GF-D8 (cell line): ENCODE measurements around the gene CEP164.

Source experiments
- DNase-seq: peaks from one replicate; lab custom pipeline; 2025; lab: John Stamatoyannopoulos, UW

Gene CEP164

DNA sequence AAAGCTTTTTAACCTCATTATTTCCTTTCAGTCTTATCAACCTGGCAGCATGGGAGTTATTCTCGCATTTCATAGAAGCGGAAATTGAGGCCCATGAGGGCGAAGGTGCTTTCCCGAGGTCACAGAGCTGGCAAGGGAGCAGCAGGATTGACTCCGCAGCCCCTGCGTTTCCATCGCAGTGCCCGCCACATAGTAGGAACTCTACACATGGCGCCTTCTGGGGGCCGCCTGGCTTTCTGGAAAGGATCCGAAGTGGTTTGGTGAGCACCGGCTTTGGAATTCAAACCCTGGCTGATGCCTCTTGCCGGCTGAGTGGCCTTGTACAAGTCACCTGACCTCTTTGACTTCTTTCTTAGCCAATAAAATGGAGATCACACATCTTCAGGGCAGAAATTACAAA lies 93.4 kb downstream of the CEP164 start:
- no peak for DNase-seq

DNA sequence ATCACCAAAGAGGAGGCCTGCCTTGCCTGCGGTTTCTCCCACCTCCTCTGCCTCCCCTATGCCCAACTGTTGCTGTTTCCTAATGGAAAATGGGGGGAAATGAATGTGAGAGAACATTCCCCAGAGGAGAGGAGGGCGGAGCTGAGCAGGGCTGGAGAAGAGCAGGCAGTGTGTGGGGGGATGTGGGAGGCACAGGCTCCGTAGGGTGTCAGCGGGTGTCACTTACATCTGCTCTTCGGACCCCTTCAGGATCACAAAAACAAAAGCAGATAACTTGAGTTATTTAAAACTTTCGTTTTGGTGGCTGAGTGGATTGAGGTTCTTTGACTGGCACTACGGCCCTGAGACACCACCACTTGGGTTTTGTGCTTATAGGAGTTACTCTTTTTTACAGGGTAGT lies 93.8 kb downstream of the CEP164 start:
- no peak for DNase-seq

DNA sequence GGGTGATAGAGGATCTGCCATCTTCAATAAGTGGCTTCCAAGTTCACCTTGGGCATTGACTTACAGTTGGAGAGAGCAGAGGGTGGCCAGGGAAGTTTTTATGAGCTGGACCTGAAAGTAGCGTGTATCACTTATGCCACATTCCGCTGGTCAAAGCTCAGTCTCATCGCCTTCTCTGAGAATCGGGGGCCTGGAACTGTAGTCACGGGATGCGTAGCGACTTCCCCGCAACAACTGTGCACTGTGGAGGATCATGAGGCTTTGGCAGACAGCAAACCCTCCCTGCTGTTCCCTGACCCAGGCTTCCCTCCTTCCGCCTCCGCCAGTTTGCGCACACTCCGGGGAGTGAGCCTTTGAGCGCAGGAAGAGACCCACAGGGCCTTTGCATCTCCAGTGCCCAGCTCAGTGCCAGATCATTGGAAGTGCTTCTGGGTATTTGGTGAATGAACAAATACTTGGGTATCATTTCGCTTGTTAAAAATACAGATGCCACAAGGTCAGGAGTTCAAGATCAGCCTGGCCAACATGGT lies 95.5 kb downstream of the CEP164 start:
- DNase-seq, result no peak

DNA sequence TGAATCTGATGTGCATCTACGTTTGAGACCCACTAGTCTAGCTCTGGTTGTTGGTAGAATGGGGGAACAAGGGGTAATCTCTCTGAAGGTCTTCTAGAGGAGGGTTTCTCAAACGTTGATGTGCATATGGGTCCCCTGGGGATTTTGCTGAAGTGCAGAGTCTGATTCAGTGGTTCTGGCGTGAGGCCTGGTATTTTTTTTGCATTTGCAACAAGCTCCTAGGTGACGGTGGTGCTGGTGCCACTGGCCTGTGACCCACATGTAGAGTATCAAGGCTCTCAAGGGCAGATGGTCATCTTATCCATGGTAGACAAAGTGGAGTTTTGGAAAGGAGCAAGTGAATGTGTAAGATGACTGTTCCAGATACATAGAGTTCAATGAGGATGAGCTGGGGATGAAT lies 97.1 kb downstream of the CEP164 start:
- DNase-seq, result no peak

DNA sequence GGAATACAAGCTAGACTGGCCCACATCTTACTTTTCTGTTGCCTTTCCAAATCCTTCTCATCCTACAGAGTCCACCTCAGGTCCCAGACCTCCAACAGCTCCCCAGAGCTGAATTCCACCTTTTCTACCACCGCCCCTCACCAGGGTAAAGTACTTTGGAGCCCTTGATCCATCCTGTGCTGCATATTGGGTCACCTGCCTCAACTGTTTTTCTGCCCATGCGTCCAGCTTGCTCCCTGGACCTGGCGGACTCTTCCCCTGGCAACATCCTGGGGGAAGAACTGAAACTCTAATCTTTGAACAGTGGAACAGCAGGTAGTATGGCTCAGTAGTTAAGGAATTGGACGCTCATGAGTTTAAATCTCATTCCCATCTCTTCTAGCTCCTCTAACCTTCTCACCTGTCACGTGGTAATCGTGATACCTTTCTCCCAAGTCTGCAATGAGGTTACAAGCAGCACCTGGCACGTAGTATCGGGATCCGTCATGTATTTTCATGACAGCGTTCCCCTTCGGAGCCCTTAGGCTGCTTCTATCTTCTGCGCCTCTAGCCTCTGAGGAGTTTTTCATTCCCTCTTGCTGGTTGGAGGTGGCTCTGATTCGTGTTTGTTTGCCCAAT lies 98.1 kb downstream of the CEP164 start:
- DNase-seq, result no peak

DNA sequence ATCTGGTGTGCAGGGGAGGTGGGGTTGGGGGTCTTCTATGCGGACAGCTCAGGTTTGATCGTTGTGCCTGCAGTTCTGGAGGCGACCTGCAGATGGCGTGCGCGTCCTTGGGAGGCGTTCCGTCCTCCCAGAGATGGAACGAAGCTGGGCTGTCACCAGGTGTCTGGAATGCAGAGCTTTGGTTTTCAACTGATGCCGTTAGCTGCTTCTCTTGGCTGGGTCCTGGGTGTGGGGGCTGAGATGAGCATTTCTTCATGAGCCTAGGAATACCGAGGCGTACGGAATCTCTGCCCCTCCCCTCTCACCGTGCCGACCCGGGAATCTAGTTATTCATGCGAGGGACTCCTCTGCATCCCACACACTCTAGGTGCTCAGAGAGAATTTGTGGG lies 98.6 kb downstream of the CEP164 start:
- peak; percentile 30 for DNase-seq

DNA sequence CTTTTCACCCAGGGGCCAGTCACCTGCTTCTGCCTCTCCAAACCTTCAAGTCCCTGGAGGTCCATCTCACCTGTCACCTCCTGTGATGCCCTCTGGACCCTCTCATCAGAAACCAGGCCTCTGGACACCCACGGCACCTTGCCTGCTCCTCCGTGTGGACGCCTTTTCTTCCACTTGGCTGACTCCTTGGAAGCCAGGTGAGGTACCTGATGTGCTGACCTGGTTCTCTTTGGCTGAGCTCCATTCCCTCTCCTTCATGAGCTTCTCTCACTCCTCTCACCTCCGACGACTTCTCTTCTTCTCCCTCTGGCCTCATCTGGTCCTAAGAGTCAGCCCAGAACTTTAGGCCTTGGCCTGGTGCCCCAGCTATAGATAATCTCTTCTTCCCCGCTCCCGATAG lies 99.3 kb downstream of the CEP164 start:
- DNase-seq, result no peak

DNA sequence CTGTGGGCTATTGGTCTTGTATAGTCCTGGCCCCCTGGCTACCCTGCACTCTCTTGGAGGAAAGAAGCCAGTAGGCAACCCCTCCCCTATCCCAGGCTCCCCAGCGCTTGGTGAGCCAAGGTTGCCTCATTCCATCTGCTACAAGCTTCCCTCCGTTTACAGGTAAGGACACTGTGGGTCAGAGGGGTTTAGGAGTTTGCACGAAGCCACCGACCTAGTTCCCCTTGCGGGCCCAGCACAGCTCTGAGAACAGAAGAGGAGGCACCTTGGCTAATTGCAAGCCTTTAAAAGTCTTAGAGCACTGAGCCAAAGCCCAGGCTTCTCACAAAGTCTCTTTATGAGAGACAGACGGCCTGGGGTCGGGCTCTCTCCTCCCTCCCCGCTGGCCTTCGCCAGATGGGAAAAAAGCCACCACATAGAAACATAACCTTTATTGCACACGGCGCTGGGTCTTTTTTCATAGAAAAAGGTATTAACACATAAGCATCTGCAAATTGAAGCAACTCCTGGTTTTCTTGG lies 99.8 kb downstream of the CEP164 start:
- no peak for DNase-seq

DNA sequence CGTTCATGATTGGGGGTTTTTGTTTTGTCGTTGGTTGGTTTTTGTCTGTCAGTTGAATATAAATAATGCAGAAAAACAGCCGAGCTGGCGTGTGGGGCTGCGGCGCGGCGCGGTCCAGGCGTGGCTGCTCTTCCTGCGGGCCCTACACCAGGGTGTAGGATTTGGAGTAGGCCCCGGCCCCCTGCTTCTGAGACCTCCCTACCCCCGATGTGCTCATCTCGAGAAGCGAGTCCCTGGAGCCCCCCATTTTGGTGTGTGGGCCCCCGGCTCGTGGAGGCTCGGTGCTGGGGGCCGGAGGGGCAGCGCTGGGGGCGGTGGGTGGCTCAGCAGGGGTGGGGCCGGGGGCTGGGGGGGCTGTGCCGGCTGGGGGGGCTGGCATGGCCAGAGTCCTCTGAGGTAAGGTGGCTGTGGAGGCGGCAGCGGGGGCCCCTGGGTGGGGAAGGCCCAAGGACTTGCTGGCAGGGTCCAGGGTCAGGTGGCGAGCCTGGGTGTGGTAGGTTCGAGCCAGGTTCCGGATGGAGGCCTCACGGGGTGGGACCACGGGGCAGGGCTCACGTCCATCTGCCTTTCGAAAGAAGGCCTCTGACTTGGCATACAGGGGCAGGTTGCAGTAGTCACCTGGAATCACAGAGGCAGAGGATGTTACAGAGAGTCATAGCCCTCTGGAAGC lies 100.7 kb downstream of the CEP164 start:
- no peak for DNase-seq

DNA sequence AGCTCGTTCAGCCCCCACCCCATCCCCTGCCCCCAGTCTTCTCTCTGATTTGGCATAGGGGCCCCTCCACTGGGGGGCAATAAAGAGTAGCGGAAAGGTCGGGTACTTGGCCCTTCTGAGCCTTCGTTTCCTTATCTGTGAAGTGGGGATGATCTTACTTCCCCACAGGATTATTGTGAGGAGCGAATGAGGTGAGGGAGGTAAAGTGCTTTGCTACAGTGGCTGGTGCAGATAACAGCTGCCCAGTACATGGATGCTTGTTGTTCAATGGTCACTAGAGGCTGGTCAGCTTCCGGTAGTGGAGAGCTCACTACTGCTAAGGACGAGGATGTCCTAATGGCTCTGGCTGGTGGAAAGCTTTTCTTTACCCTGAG lies 101.2 kb downstream of the CEP164 start:
- no peak for DNase-seq

DNA sequence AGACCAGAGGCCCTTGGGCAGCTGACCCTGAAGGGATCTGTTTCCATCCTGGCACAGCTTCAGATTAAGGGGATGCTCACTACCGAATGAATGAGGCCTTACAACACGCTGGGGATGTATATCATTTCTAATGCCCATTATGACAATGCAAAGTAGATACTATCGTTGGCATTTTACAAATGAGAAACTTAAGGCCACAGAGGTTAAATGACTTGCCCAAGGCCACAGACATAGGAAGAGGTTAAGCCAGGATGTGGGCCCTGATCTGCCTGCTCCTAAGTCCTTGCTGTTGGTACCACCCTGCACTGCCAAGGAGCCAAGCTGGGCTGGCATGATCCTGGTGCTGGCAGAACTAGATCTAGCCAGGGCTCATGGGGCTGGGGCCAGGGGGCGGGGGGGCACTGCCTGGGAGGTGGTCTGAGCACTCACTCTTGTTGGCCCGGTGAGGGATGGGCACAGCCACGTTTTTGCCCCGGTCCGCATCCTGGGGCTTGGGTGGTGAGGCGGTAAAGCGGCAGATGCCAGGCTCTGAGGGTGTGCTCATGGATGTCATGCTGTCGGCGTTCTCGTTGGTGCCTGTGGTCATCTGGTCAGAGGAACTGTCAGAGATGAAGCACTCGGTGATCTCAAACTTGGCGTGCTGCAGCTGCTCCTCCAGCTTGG lies 102.8 kb downstream of the CEP164 start:
- no peak for DNase-seq

DNA sequence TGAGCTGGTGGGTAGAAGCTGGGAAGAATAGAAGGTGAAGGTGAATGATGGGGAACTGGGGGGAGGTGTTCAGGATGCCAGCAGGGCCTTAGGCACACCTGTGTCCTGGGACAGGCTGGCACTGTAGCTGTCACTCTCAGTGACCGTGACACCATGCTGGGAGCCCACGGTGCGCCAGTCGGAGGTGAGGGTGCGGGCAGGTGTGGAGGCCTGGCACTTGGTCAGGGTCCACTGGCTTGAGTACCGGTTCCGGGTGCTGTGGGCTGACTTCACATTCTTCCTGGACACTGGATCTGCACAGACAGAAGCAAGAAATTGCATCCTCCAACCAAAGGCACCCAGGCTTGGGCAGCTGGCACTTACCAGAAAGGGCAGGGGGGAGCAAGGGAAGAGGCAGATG lies 103.8 kb downstream of the CEP164 start:
- DNase-seq, result no peak

DNA sequence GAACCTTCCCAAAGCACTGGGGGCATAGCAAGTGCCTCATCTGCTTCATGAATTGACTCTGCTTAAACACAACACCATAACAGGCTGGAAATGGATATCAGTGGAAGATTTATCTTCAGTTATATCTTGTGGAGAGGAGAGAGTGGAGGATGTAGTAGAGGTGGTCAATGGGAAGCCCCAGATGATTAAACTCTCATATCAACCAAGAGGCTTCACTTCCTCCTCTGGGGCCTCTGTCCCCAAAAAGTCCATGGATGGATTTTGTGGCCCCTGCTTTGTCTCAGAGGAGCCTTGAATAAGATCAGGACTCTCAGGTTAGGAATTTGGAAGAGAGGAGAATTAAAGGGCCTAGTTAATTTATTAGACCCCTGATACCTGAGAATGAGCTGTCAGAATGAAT lies 106.1 kb downstream of the CEP164 start:
- DNase-seq, result no peak

DNA sequence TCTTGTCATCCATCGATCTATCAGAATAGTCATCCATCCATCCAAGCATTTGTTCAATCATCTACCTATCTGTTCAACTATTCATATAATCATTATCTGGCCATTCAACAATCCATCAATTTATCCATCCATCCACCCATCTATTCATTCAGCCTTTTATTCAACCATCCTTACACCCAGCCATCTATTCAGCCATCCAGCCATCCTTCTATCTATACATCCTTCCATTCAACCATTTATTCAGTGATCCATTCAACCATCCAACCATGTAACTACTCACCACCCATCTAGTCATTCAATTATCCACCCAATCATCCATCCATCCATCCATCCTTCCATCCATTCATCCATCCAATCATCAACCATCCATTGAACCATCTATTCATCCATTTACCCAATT lies 106.8 kb downstream of the CEP164 start:
- DNase-seq, result no peak

DNA sequence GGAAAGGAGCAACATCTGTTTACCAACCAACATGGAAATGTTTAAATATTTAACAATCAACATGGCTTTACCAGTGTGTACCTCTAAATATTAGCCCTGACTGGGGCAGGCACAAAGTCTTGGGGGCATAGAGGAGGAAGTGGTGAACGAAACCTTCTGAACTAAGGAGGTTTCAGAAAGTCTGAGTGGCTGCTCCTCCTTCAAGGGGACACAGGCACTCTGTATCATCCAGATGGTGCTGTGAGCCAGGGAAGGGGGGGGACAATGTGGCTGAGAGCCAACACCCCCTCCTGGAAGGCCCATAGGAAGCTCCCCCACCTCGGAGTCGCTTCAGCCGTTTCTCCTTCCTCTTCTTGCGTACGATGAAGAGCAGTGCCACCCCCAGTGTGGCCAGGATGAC lies 107.7 kb downstream of the CEP164 start:
- no peak for DNase-seq

DNA sequence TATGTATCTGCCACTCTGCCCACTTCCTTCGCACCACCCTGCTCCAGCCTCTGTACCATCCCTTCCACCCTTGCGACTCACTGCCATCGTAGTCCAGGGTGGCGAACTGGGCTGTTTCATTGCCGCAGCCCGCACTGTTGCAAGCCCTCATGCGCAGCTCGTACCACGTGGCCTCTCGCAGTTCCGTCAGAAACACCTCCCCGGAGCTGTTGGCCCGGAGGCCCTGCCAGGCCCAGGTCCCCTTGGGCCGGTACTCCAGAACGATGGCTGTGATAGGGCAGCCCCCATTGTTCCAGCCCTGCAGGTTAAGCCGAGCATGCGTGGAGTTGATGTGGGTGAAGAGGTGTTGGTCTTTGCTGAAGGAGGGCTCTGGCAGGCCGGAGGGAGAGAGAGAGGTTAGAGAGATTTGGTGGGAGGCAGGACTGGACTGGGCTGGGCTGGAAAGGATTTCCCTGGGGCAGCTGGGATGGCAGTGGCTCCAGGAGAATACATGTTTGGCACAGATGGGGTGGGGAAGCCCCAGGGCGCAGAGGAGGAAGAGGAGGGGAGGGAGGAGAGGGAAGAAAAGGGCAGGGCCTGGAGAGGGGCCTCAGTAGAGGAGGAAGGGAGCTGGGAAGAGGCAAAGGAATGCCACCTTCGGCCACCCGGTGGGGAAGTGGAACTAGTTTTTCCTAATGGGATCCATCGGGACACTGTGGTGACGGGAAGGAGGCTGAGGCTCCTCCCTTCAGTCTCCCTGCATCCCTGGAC lies 109.6 kb downstream of the CEP164 start:
- no peak for DNase-seq

DNA sequence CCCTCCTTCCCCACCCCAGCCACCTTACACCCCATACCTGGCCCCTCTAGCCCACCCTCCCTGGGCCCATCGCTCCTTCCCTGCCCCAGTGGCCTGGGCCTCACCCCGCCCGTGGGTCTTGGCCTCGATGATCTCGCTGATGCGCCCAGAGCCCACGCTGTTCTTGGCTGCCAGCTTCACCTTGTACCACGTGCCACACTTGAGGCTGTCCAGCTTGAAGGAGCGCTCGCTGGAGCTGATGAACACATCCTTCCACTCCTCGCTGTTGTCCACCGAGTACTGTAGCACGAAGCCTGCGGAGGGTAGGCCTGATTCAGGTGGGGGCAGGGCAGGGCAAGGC lies 110.1 kb downstream of the CEP164 start:
- no peak for DNase-seq

DNA sequence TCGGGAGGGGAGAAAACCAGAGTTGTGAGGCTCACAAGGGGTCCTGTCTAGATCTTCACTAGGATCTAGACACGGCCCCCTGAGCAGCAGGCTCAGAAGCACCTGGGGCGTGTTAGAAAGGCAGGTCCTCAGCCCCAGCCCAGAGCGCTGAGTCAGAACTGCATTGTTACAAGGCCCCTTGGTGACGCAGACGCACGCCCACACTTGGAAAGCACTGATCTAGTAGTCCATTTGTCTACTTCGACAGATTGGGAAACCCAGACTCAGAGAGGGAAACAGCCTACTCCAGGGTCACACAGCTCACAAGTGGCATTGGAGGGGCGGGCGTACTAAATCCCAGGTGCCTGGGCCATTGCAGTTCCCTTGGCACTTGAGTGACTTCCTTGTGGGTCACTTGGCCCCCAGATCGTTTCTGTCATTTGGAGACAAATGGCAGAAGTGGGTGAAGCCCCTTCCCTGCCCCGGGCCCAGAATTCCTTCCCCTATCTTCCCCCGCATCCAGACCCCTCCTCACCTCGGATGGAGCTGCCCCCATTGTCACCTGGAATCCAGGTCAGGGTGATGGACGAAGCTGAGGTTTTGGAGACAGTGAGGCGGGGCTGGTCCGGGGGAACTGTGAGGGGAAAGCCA lies 110.8 kb downstream of the CEP164 start:
- no peak for DNase-seq

DNA sequence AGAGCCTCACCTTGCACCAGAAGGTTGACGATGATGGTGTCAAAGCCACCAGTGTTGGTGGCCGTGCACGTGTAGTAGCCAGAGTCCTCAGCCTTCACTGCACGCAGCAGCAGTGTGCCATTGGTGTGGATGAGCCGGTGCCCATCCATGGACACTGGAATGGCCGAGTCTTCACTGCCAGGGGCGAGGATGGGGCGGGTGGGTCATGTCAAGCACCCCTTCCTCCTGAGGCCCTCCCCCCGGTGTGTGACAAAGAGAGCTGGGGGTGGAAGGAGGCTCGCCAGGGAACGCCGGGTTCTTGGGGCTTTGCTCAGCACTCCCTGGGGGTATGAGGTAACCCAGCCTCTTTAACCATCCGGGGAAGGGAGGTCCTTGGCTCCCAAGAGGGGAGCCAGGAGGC lies 111.6 kb downstream of the CEP164 start:
- no peak for DNase-seq

DNA sequence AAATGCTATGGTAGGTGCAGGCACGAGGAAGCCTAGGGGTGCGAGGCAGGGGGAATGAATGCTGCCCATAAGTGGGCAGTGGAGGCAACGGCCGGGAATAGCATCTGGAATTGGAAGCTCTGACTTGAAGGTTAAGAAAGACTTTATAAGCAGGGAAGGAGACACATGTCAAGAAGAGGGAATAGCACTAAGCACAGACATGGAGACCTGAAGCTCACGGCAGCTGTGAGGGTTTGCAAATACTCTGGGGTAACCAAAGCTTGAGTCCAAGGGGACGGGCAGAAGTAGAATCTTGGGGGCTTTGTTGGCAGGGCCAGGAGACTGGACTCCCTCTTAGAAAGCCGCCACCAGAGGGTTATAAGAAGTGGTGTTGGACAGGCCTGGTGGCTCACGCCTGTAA lies 112.6 kb downstream of the CEP164 start:
- DNase-seq, result no peak

DNA sequence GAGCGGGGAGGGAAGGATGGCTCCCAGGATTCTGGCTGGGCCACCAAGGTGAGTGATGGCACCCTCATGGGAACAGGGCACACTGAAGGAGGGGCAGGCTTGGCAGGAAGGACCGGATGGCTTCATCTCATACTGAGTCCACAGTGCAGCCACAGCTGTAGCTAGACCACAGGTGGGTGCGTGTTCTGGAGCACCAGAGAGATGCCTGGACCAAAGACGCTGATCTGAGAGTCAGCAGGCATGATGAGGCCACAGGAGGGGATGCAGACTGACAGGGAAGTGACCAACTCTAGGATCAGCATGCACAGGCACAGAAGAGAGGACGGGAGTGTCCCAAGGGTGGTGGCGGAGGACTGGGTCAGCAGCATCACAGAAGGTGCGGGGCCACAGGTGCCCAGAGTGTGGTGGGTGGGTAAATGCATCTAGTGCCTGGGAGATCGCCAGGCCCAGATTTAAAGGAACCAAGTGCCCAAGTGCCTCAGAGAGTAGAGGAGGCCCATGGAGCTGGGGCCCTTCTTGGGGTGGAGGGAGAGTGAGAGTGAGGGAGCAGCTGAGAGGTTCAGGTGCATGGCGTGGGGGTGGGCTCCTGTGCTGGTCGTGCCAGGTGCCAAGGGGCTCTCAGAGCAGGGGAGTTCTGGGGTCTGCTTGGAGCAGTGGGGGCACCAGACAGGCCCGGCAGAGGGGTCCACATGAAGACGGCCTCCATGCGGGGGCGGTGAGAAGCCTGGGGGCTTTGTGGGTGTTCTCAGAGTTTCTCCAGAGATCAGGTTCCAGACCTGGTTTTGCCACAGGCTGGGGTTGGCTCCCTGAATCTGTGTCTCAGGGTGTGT lies 113.7 kb downstream of the CEP164 start:
- DNase-seq, result no peak
